Mesenchymal stem cell (in vitro differentiated cells and primary cell): ENCODE measurements around the gene ZPLD1.

Experiments used
- DNase-seq: peaks from one replicate; pipeline ENCODE4 v3.0.0-alpha.2; 2013
- H2AFZ ChIP-seq: one replicate; pipeline ENCODE4 v1.6.1; 2013; ENCODE audit warnings: low read depth, mild to moderate bottlenecking, control low read depth, inconsistent platforms, low read length, moderate library complexity
- H2AK5ac ChIP-seq: 2 replicates; pipeline ENCODE4 v1.6.1; 2013; ENCODE audit warnings: low read length, moderate library complexity, mild to moderate bottlenecking, inconsistent platforms; ENCODE audit not compliant: severe bottlenecking
- H2BK120ac ChIP-seq: one replicate; pipeline ENCODE4 v1.6.1; 2013; ENCODE audit warnings: low read depth, mild to moderate bottlenecking, inconsistent platforms, low read length, moderate library complexity
- H2BK12ac ChIP-seq, 2 experiments: one replicate each; pipeline ENCODE4 v1.6.1; 2013; ENCODE audit warnings: inconsistent platforms in 2 of 2, low read length in 2 of 2, mild to moderate bottlenecking in 2 of 2, moderate library complexity in 2 of 2, control low read depth in 1 of 2
- H2BK15ac ChIP-seq: one replicate; pipeline ENCODE4 v1.6.1; 2013; ENCODE audit warnings: mild to moderate bottlenecking, low read depth, inconsistent platforms; ENCODE audit not compliant: poor library complexity, severe bottlenecking
- H2BK5ac ChIP-seq: 2 replicates; pipeline ENCODE4 v1.6.1; 2013; ENCODE audit warnings: low read depth, mild to moderate bottlenecking, low read length, control low read depth, inconsistent platforms; ENCODE audit not compliant: poor library complexity, severe bottlenecking
- H3K14ac ChIP-seq, 2 experiments: one replicate each; pipeline ENCODE4 v1.6.1; 2013; ENCODE audit warnings: inconsistent platforms in 2 of 2, low read length in 2 of 2, control low read depth in 1 of 2, mild to moderate bottlenecking in 1 of 2, moderate library complexity in 1 of 2
- H3K18ac ChIP-seq, 2 experiments: one replicate each; pipeline ENCODE4 v1.6.1; 2013; ENCODE audit warnings: inconsistent platforms in 2 of 2, low read length in 2 of 2, control low read depth in 1 of 2, low read depth in 1 of 2, mild to moderate bottlenecking in 1 of 2
- H3K23ac ChIP-seq, 2 experiments: one replicate each; pipeline ENCODE4 v1.6.1; 2013; ENCODE audit warnings: inconsistent platforms in 2 of 2, low read length in 2 of 2, mild to moderate bottlenecking in 2 of 2, moderate library complexity in 2 of 2, control low read depth in 1 of 2
- H3K27ac ChIP-seq: 2 replicates; pipeline ENCODE4 v1.5.1; 2013; ENCODE audit warnings: mild to moderate bottlenecking, moderate library complexity, low read length, control low read depth, inconsistent platforms; ENCODE audit not compliant: poor library complexity, severe bottlenecking
- H3K27me3 ChIP-seq, 2 experiments: 2 replicates each; pipeline versions ENCODE4 v1.6.1 to v1.7.0; 2013; ENCODE audit warnings: low read length in 2 of 2, mild to moderate bottlenecking in 2 of 2, moderate library complexity in 2 of 2, control low read depth in 1 of 2, inconsistent platforms in 1 of 2; ENCODE audit not compliant: control insufficient read depth in 1 of 2, insufficient read depth in 1 of 2
- H3K36me3 ChIP-seq, 2 experiments: 2 replicates each; pipeline versions ENCODE4 v1.6.1 to v1.7.0; 2013; ENCODE audit warnings: low read length in 2 of 2, control low read depth in 1 of 2, inconsistent platforms in 1 of 2, low read depth in 1 of 2, mild to moderate bottlenecking in 1 of 2; ENCODE audit not compliant: insufficient read depth in 2 of 2, control insufficient read depth in 1 of 2
- H3K4ac ChIP-seq, 2 experiments: one replicate each; pipeline ENCODE4 v1.6.1; 2013; ENCODE audit warnings: inconsistent platforms in 2 of 2, low read length in 2 of 2, mild to moderate bottlenecking in 2 of 2, moderate library complexity in 2 of 2, control low read depth in 1 of 2, low read depth in 1 of 2
- H3K4me1 ChIP-seq: 2 replicates; pipeline ENCODE4 v1.6.1; 2013; ENCODE audit warnings: low read depth, low read length, control low read depth; ENCODE audit not compliant: control insufficient read depth, insufficient read depth
- H3K4me2 ChIP-seq: 2 replicates; pipeline ENCODE4 v1.6.1; 2013; ENCODE audit warnings: low read length, mild to moderate bottlenecking, inconsistent platforms; ENCODE audit not compliant: poor library complexity, severe bottlenecking
- H3K4me3 ChIP-seq, 2 experiments: 2 replicates each; pipeline versions ENCODE4 v1.5.1 to v1.7.0; 2013; ENCODE audit warnings: low read length in 2 of 2, mild to moderate bottlenecking in 2 of 2, control low read depth in 1 of 2, low read depth in 1 of 2; ENCODE audit not compliant: insufficient read depth in 1 of 2
- H3K79me1 ChIP-seq: replicated peaks from 2 replicates; pipeline ENCODE4 v1.6.1; 2013; ENCODE audit warnings: mild to moderate bottlenecking, control low read depth, low read length, inconsistent platforms; ENCODE audit not compliant: poor library complexity, severe bottlenecking
- H3K9ac ChIP-seq: 2 replicates; pipeline ENCODE4 v1.7.0; 2013; ENCODE audit warnings: mild to moderate bottlenecking, low read length, moderate library complexity
- H3K9me3 ChIP-seq: 2 replicates; pipeline ENCODE4 v1.7.0; 2013; ENCODE audit warnings: mild to moderate bottlenecking, low read length; ENCODE audit not compliant: control insufficient read depth
- H4K8ac ChIP-seq: one replicate; pipeline ENCODE4 v1.6.1; 2013; ENCODE audit warnings: inconsistent platforms, mild to moderate bottlenecking, low read length, moderate library complexity
- H4K91ac ChIP-seq: one replicate; pipeline ENCODE4 v1.6.1; 2013; ENCODE audit warnings: mild to moderate bottlenecking, low read length, inconsistent platforms
- WGBS: methylation state at CpG from one replicate; pipeline ENCODE4 v1.1.7; 2013; ENCODE audit warnings: mixed read lengths; 5-methylcytosine and 5-hydroxymethylcytosine counted together

Gene ZPLD1

DNA sequence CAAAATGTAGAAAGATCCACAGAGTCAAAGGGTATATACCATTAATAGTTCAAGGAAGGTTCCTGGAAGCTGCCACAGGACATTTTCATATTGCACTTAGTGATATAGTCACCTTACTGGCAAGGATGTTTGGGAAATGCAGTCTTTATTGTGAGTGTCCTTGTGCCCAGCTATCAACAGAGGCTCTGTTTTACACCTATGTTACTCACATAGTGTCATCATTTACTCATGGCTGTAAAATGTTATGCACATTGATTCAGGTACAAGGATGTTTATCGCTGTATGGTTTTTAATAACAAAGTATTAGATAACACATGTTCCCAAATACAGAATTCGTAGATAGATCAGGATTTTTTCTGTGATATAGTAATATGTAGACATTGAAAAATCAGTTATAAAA, 50.9 kb downstream of the ZPLD1 start:
- H2AFZ ChIP-seq: no peak overlapping the region
- no peaks in the 10 kb centered on the region for H3K27me3 ChIP-seq
- H2BK15ac ChIP-seq: no peak overlapping the region
- no peaks in the 10 kb centered on the region for H3K9me3 ChIP-seq
- H3K36me3 ChIP-seq: no peaks in the 10 kb centered on the region
- no peaks in the 10 kb centered on the region for H3K79me1 ChIP-seq
- no peak overlapping the region for H3K4me3 ChIP-seq
- no peak overlapping the region for H3K18ac ChIP-seq
- no peak overlapping the region for H3K27ac ChIP-seq
- no peak for DNase-seq
- H2BK12ac ChIP-seq: no peak overlapping the region
- WGBS: no CpG with 5 or more reads among the region's 2 CpGs
- no peak overlapping the region for H4K91ac ChIP-seq
- no peak overlapping the region for H4K8ac ChIP-seq
- H2BK5ac ChIP-seq: no peak overlapping the region
- H3K4ac ChIP-seq: no peak overlapping the region
- no peak overlapping the region for H3K9ac ChIP-seq
- no peaks in the 10 kb centered on the region for H3K4me1 ChIP-seq
- H2AK5ac ChIP-seq: no peak overlapping the region
- no peak overlapping the region for H3K23ac ChIP-seq
- no peak overlapping the region for H3K14ac ChIP-seq
- H3K4me2 ChIP-seq: no peak overlapping the region
- no peak overlapping the region for H2BK120ac ChIP-seq

DNA sequence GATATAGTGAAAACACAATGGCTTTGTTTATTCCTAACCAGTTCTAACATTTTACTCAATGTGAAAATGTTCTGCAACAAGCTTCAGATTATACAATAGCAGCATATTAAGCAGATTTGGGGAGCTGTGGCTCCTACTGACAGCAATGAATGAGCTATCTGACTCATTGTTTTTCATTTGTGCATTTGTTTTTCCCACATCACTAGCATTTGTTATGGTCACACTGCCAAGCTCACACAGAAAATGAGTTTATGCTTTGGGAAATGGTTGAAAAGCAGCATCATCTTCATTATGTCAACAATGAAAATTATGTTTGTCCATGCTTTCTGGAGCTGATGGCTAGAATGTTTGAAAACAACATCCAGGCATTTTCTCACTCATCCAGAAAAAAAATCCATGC, 53.5 kb downstream of the ZPLD1 start:
- H4K91ac ChIP-seq: no peak overlapping the region
- H3K4me2 ChIP-seq: no peak overlapping the region
- DNase-seq: no peak
- no peak overlapping the region for H2BK15ac ChIP-seq
- H3K4me3 ChIP-seq: no peak overlapping the region
- H3K79me1 ChIP-seq: no peaks in the 10 kb centered on the region
- no peak overlapping the region for H3K14ac ChIP-seq
- no peak overlapping the region for H3K18ac ChIP-seq
- H2BK120ac ChIP-seq: no peak overlapping the region
- H2AFZ ChIP-seq: no peak overlapping the region
- H3K4ac ChIP-seq: no peak overlapping the region
- H2AK5ac ChIP-seq: no peak overlapping the region
- H4K8ac ChIP-seq: no peak overlapping the region
- H3K9me3 ChIP-seq: no peaks in the 10 kb centered on the region
- no peak overlapping the region for H2BK12ac ChIP-seq
- no peak overlapping the region for H3K9ac ChIP-seq
- H3K23ac ChIP-seq: no peak overlapping the region
- no peaks in the 10 kb centered on the region for H3K36me3 ChIP-seq
- H3K27ac ChIP-seq: no peak overlapping the region
- H3K27me3 ChIP-seq: no peaks in the 10 kb centered on the region
- no peaks in the 10 kb centered on the region for H3K4me1 ChIP-seq
- no peak overlapping the region for H2BK5ac ChIP-seq

DNA sequence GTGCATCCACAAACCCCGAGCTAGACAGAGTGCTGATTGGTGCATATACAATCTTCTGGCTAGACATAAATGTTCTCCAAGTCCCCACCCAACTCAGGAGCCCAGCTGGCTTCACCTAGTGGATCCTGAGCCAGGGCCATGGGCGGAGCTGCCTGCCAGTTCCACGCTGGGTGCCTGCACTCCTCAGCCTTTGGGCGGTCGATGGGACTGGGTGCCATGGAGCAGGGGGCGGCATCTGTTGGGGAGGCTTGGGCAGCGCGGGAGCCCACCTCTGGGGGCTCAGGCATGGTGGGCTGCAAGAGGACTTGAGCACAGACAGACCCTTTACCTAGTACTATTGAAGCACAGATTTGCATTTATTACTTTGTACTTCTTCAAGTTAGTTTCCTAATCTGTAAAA, 57.5 kb downstream of the ZPLD1 start:
- peak overlapping the region; percentile 23 for H4K91ac ChIP-seq
- WGBS: 90% methylated on average over 8 of the region's 8 CpGs
- H2BK12ac ChIP-seq: no peak overlapping the region
- H2BK5ac ChIP-seq: no peak overlapping the region
- H3K36me3 ChIP-seq: no peaks in the 10 kb centered on the region
- no peak overlapping the region for H3K27ac ChIP-seq
- H4K8ac ChIP-seq: no peak overlapping the region
- no peak for DNase-seq
- no peak overlapping the region for H2BK120ac ChIP-seq
- no peaks in the 10 kb centered on the region for H3K4me1 ChIP-seq
- H2AFZ ChIP-seq: no peak overlapping the region
- H3K4me3 ChIP-seq: no peak overlapping the region
- H2BK15ac ChIP-seq: no peak overlapping the region
- no peak overlapping the region for H3K14ac ChIP-seq
- H3K4me2 ChIP-seq: no peak overlapping the region
- H3K27me3 ChIP-seq: no peaks in the 10 kb centered on the region
- H3K4ac ChIP-seq: no peak overlapping the region
- no peaks in the 10 kb centered on the region for H3K79me1 ChIP-seq
- H2AK5ac ChIP-seq: no peak overlapping the region
- H3K18ac ChIP-seq: no peak overlapping the region
- no peaks in the 10 kb centered on the region for H3K9me3 ChIP-seq
- no peak overlapping the region for H3K9ac ChIP-seq
- H3K23ac ChIP-seq: no peak overlapping the region

DNA sequence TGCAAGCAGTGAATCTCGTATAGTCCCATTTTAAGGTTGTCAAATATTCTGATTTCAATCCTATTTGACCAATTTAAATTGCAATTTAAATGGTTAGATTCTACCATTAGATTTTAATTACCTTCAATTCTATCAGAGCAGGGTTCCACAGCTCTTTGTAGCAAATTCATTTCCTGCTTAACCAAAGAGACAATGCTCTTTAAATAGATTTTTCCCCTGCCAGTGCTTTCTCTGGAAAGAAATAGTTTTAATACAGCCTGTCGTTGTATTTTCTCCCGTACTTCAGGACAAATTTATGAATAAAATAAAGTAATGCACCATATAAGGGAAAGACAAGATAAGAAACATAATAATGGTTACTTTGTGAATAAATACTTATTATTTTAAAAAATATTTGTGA, 62.8 kb downstream of the ZPLD1 start:
- H2AK5ac ChIP-seq: no peak overlapping the region
- no peak overlapping the region for H2BK15ac ChIP-seq
- no CpG with 5 or more reads among the region's 3 CpGs for WGBS
- no peak overlapping the region for H3K27ac ChIP-seq
- no peak overlapping the region for H3K4me3 ChIP-seq
- H3K79me1 ChIP-seq: no peaks in the 10 kb centered on the region
- no peak overlapping the region for H2AFZ ChIP-seq
- H3K4ac ChIP-seq: no peak overlapping the region
- no peak overlapping the region for H3K18ac ChIP-seq
- no peak overlapping the region for H3K14ac ChIP-seq
- H3K4me1 ChIP-seq: no peaks in the 10 kb centered on the region
- H3K9ac ChIP-seq: no peak overlapping the region
- H4K8ac ChIP-seq: no peak overlapping the region
- no peak overlapping the region for H4K91ac ChIP-seq
- H3K9me3 ChIP-seq: no peaks in the 10 kb centered on the region
- H2BK5ac ChIP-seq: no peak overlapping the region
- H2BK120ac ChIP-seq: no peak overlapping the region
- no peaks in the 10 kb centered on the region for H3K36me3 ChIP-seq
- H3K27me3 ChIP-seq: no peaks in the 10 kb centered on the region
- H3K23ac ChIP-seq: no peak overlapping the region
- no peak for DNase-seq
- H2BK12ac ChIP-seq: no peak overlapping the region
- no peak overlapping the region for H3K4me2 ChIP-seq
